ENCODE results near the gene COL18A1. TPM values are rescaled to one million over a fixed set of nuclear protein-coding genes. Genes with fewer than 3 reads are reported as not detected.

Gene COL18A1
- total and polyA plus RNA-seq, 2 of the 8 experiments (the other 6 are each of a cell fraction or from before 2014, with no cell fraction given), result 145 to 201 TPM

GRCh38 chr21:45468971-45469272, 64.0 kb downstream of the COL18A1 start:
- Histone ChIP-seq H3K18ac (ENCODE audit: extremely low read depth, low read length) (no peak overlapping the region), H3K36me3 (ENCODE audit: control insufficient read depth in 2 of 4, insufficient read depth in 4 of 4, low read length in 3 of 4) (peaks cover 0 to 19% (median 2%) of the 10 kb centered on the region in 4 experiments; a peak in 6 of 8 replicates), H4K8ac (ENCODE audit: extremely low read depth, insufficient read depth, low read length) (no peak overlapping the region), H4K20me1 (replicated peaks in 1 of 2; ENCODE audit: control insufficient read depth in 1 of 2, insufficient read depth in 2 of 2, low read length in 2 of 2) (peaks cover 21 to 25% of the 10 kb centered on the region in 2 experiments), H2AK5ac (ENCODE audit: low read depth, low read length) (no peak overlapping the region), H2BK20ac (ENCODE audit: low read length) (no peak overlapping the region), H3K27ac (ENCODE audit: low read depth, low read length) (no peak overlapping the region), H3K4me2 (ENCODE audit: insufficient read depth in 1 of 2, low read depth in 2 of 2, low read length in 2 of 2) (no peak overlapping the region), H3K56ac (replicated peaks; ENCODE audit: insufficient read length, low read depth, low read length) (no peak overlapping the region), H2BK5ac (ENCODE audit: low read depth, low read length) (no peak overlapping the region), H2BK15ac (ENCODE audit: low read length) (no peak overlapping the region), H4K5ac (ENCODE audit: insufficient read length, low read depth, low read length) (no peak overlapping the region), H3K23me2 (ENCODE audit: low read depth, low read length) (no peaks in the 10 kb centered on the region), H4K91ac (replicated peaks; ENCODE audit: insufficient read length, low read length) (no peak overlapping the region), H3K79me2 (ENCODE audit: control insufficient read depth in 1 of 2, insufficient read depth in 2 of 2, low read length in 2 of 2) (peaks cover 0 to 69% of the 10 kb centered on the region in 2 experiments; a peak in 2 of 4 replicates), H2BK12ac (ENCODE audit: low read depth, low read length) (no peak overlapping the region), H3K9ac (replicated peaks in 1 of 4; ENCODE audit: extremely low read depth in 1 of 4, low read depth in 3 of 4, low read length in 3 of 4) (no peak overlapping the region), H3K23ac (ENCODE audit: insufficient read length) (no peak overlapping the region), H3K4me3 (ENCODE audit: extremely low read depth in 1 of 4, insufficient read depth in 2 of 4, low read depth in 3 of 4, low read length in 4 of 4) (no peak overlapping the region), H3K4ac (replicated peaks; ENCODE audit: insufficient read length, low read depth, low read length) (no peak overlapping the region), H3K9me3 (ENCODE audit: insufficient read depth in 2 of 2, low read depth in 1 of 2, low read length in 1 of 2) (no peaks in the 10 kb centered on the region), H3K79me1 (ENCODE audit: low read depth, low read length) (peaks cover 14% of the 10 kb centered on the region), H2AFZ (ENCODE audit: low read length) (no peak overlapping the region), H3K27me3 (replicated peaks in 1 of 4; ENCODE audit: control insufficient read depth in 3 of 4, extremely low read depth in 1 of 4, insufficient read depth in 3 of 4, low read length in 3 of 4) (no peaks in the 10 kb centered on the region), H3K14ac (ENCODE audit: insufficient read length) (no peak overlapping the region), H3K4me1 (replicated peaks in 1 of 4; ENCODE audit: control insufficient read depth in 3 of 4, insufficient read depth in 4 of 4, low read length in 3 of 4) (no peaks in the 10 kb centered on the region; a peak in 1 of 7 replicates), H2BK120ac (replicated peaks; ENCODE audit: low read depth, low read length) (no peak overlapping the region)
- 91% methylated on average over 4 of the region's 14 CpGs; no CpG with 5 or more reads in 1 of the 2 experiments for WGBS, 2 experiments (ENCODE audit: extremely low coverage in 1 of 2, insufficient coverage in 1 of 2, insufficient read length in 1 of 2, insufficient replicate concordance in 2 of 2, low coverage in 1 of 2, low lambda C conversion rate in 2 of 2, missing lambda C conversion rate in 1 of 2)
- FAIRE-seq (no peak), DNase-seq (ENCODE audit: low read depth in 1 of 2, low spot score in 2 of 2) (no peak)
- ChIA-PET POLR2A (ENCODE audit: partially characterized antibody) (interaction anchor here (0.9 kb wide), 1 partner anchor 9 kb away, joined by 3 read pairs; no protein-coding TSS in a partner anchor), CTCF (ENCODE audit: partially characterized antibody) (interaction anchor here (0.6 to 3.5 kb wide), 5 partner anchors 15 to 177 kb away, joined by 3 to 10 read pairs (median 4); no protein-coding TSS in a partner anchor)
- TF ChIP-seq TCF12 (IDR thresholded peaks at IDR 0.05; ENCODE audit: low read depth, low read length), result no peak
- TF ChIP-seq HDAC2 (IDR thresholded peaks at IDR 0.05; ENCODE audit: borderline replicate concordance in 1 of 2, low read depth in 2 of 2, low read length in 2 of 2), result no peak
- no peak for TF ChIP-seq CEBPB (IDR thresholded peaks at IDR 0.05; ENCODE audit: low read depth, low read length)
- no peak for TF ChIP-seq CBX5 (IDR thresholded peaks at IDR 0.05; ENCODE audit: low read depth, low read length)
- no peak for TF ChIP-seq SIX5 (IDR thresholded peaks at IDR 0.05; ENCODE audit: low read depth, low read length)
- no peak for TF ChIP-seq TBP (IDR thresholded peaks at IDR 0.05; ENCODE audit: low read depth, low read length)
- TF ChIP-seq CREB1 (IDR thresholded peaks at IDR 0.05), result no peak
- no peak for TF ChIP-seq SP4 (IDR thresholded peaks at IDR 0.05; ENCODE audit: low read length)
- TF ChIP-seq GABPA (IDR thresholded peaks at IDR 0.05; ENCODE audit: borderline replicate concordance, insufficient read depth, low read length), result no peak
- TF ChIP-seq JUND (IDR thresholded peaks at IDR 0.05; ENCODE audit: low read length), result no peak
- TF ChIP-seq CHD1 (IDR thresholded peaks at IDR 0.05; ENCODE audit: low read depth, low read length), result no peak
- TF ChIP-seq PHF8 (conservative IDR thresholded peaks at IDR 0.05; ENCODE audit: low read depth, low read length), result no peak
- no peak for TF ChIP-seq SIN3A (conservative IDR thresholded peaks at IDR 0.05 in 1 of 2, IDR thresholded peaks at IDR 0.05 in 1 of 2; ENCODE audit: low read depth in 1 of 2, low read length in 2 of 2)
- no peak for TF ChIP-seq TAF7 (optimal IDR thresholded peaks at IDR 0.05; ENCODE audit: borderline replicate concordance, low read depth, low read length)
- no peak for TF ChIP-seq BACH1 (IDR thresholded peaks at IDR 0.05; ENCODE audit: low read length)
- TF ChIP-seq SP1 (IDR thresholded peaks at IDR 0.05; ENCODE audit: low read depth, low read length), result no peak

All from H1 (cell line).